ENCODE measurements around the gene PDE9A.

Gene PDE9A

GRCh38 chr21:42616446-42616845 lies 37.0 kb upstream of the PDE9A start:
- Histone ChIP-seq H3K4me1 (ENCODE audit: control insufficient read depth in 1 of 2, insufficient read depth in 2 of 2, low read length in 2 of 2) (peaks cover 3 to 13% of the 10 kb centered on the region in 2 experiments), H2BK12ac (ENCODE audit: low read length) (no peak overlapping the region), H2BK120ac (ENCODE audit: insufficient read depth, low read length, poor library complexity) (no peak overlapping the region), H2BK5ac (ENCODE audit: low read depth, low read length, poor library complexity) (no peak overlapping the region), H3K9ac (ENCODE audit: low read length) (no peak overlapping the region), H2AFZ (ENCODE audit: insufficient read depth, low read length, poor library complexity) (no peak overlapping the region), H3K4me3 (ENCODE audit: low read depth, low read length) (no peak overlapping the region), H3K36me3 (ENCODE audit: control insufficient read depth in 1 of 2, insufficient read depth in 2 of 2, low read length in 2 of 2) (no peaks in the 10 kb centered on the region), H3K23ac (ENCODE audit: low read length) (no peak overlapping the region), H4K12ac (ENCODE audit: low read depth, low read length) (no peak overlapping the region), H3K79me1 (ENCODE audit: low read length) (peaks cover 3% of the 10 kb centered on the region), H3K9me3 (ENCODE audit: insufficient read depth, low read depth, low read length) (peaks cover 7% of the 10 kb centered on the region), H3K27ac (ENCODE audit: low read depth, low read length) (no peak overlapping the region), H4K8ac (ENCODE audit: low read depth, low read length) (no peak overlapping the region), H3K79me2 (ENCODE audit: control insufficient read depth, insufficient read depth, low read length, poor library complexity) (no peaks in the 10 kb centered on the region), H4K91ac (ENCODE audit: low read depth, low read length) (no peak overlapping the region), H3K18ac (ENCODE audit: low read length) (no peak overlapping the region), H2AK5ac (ENCODE audit: low read length) (no peak overlapping the region), H3K27me3 (ENCODE audit: insufficient read depth, low read length) (no peaks in the 10 kb centered on the region), H3K14ac (ENCODE audit: low read length) (no peak overlapping the region), H3K4ac (ENCODE audit: low read depth, low read length) (no peak overlapping the region), H3K4me2 (ENCODE audit: low read length) (peak overlapping the region; percentile 5)
- no peak for DNase-seq
- WGBS (ENCODE audit: extremely low coverage, insufficient coverage, insufficient read length), result no CpG with 5 or more reads among the region's 18 CpGs

- Histone ChIP-seq H3K79me2 (ENCODE audit: control insufficient read depth, insufficient read depth, low read length, poor library complexity) (no peaks in the 10 kb centered on the region), H2BK120ac (ENCODE audit: insufficient read depth, low read length, poor library complexity) (no peak overlapping the region), H3K9ac (ENCODE audit: low read length) (no peak overlapping the region), H2BK5ac (ENCODE audit: low read depth, low read length, poor library complexity) (no peak overlapping the region), H2AK5ac (ENCODE audit: low read length) (no peak overlapping the region), H2BK12ac (ENCODE audit: low read length) (no peak overlapping the region), H3K4me3 (ENCODE audit: low read depth, low read length) (no peak overlapping the region), H3K23ac (ENCODE audit: low read length) (no peak overlapping the region), H4K12ac (ENCODE audit: low read depth, low read length) (no peak overlapping the region), H3K9me3 (ENCODE audit: insufficient read depth, low read depth, low read length) (peaks cover 7% of the 10 kb centered on the region), H3K27ac (ENCODE audit: low read depth, low read length) (no peak overlapping the region), H3K18ac (ENCODE audit: low read length) (no peak overlapping the region), H3K14ac (ENCODE audit: low read length) (no peak overlapping the region), H3K4me1 (ENCODE audit: control insufficient read depth in 1 of 2, insufficient read depth in 2 of 2, low read length in 2 of 2) (peaks cover 3 to 13% of the 10 kb centered on the region in 2 experiments), H4K91ac (ENCODE audit: low read depth, low read length) (no peak overlapping the region), H3K27me3 (ENCODE audit: insufficient read depth, low read length) (no peaks in the 10 kb centered on the region), H3K4ac (ENCODE audit: low read depth, low read length) (no peak overlapping the region), H4K8ac (ENCODE audit: low read depth, low read length) (no peak overlapping the region), H3K79me1 (ENCODE audit: low read length) (peaks cover 3% of the 10 kb centered on the region), H3K36me3 (ENCODE audit: control insufficient read depth in 1 of 2, insufficient read depth in 2 of 2, low read length in 2 of 2) (no peaks in the 10 kb centered on the region), H2AFZ (ENCODE audit: insufficient read depth, low read length, poor library complexity) (no peak overlapping the region), H3K4me2 (ENCODE audit: low read length) (no peak overlapping the region)
- WGBS (ENCODE audit: extremely low coverage, insufficient coverage, insufficient read length), result no CpG with 5 or more reads among the region's 21 CpGs
- no peak for DNase-seq
Measured at GRCh38 chr21:42616941-42617340, 36.5 kb upstream of the PDE9A start.

GRCh38 chr21:42617486-42617885 lies 35.9 kb upstream of the PDE9A start:
- peaks cover 7% of the 10 kb centered on the region for H3K9me3 ChIP-seq (ENCODE audit: insufficient read depth, low read depth, low read length)
- no peaks in the 10 kb centered on the region for H3K27me3 ChIP-seq (ENCODE audit: insufficient read depth, low read length)
- H2AFZ ChIP-seq (ENCODE audit: insufficient read depth, low read length, poor library complexity), result no peak overlapping the region
- H3K4me3 ChIP-seq (ENCODE audit: low read depth, low read length), result no peak overlapping the region
- H3K9ac ChIP-seq (ENCODE audit: low read length), result no peak overlapping the region
- no peak overlapping the region for H4K91ac ChIP-seq (ENCODE audit: low read depth, low read length)
- no peak overlapping the region for H3K23ac ChIP-seq (ENCODE audit: low read length)
- H2BK12ac ChIP-seq (ENCODE audit: low read length), result no peak overlapping the region
- no peak overlapping the region for H3K4me2 ChIP-seq (ENCODE audit: low read length)
- peaks cover 3% of the 10 kb centered on the region for H3K79me1 ChIP-seq (ENCODE audit: low read length)
- no peak overlapping the region for H2BK5ac ChIP-seq (ENCODE audit: low read depth, low read length, poor library complexity)
- no peak overlapping the region for H4K8ac ChIP-seq (ENCODE audit: low read depth, low read length)
- WGBS (ENCODE audit: extremely low coverage, insufficient coverage, insufficient read length), result no CpG with 5 or more reads among the region's 23 CpGs
- H2BK120ac ChIP-seq (ENCODE audit: insufficient read depth, low read length, poor library complexity), result no peak overlapping the region
- no peaks in the 10 kb centered on the region for H3K79me2 ChIP-seq (ENCODE audit: control insufficient read depth, insufficient read depth, low read length, poor library complexity)
- no peak overlapping the region for H3K27ac ChIP-seq (ENCODE audit: low read depth, low read length)
- no peaks in the 10 kb centered on the region for H3K36me3 ChIP-seq (ENCODE audit: control insufficient read depth in 1 of 2, insufficient read depth in 2 of 2, low read length in 2 of 2)
- no peak for DNase-seq
- no peak overlapping the region for H3K4ac ChIP-seq (ENCODE audit: low read depth, low read length)
- H3K4me1 ChIP-seq (ENCODE audit: control insufficient read depth in 1 of 2, insufficient read depth in 2 of 2, low read length in 2 of 2), result peaks cover 3 to 13% of the 10 kb centered on the region in 2 experiments
- H3K14ac ChIP-seq (ENCODE audit: low read length), result no peak overlapping the region
- no peak overlapping the region for H4K12ac ChIP-seq (ENCODE audit: low read depth, low read length)
- H3K18ac ChIP-seq (ENCODE audit: low read length), result no peak overlapping the region
- no peak overlapping the region for H2AK5ac ChIP-seq (ENCODE audit: low read length)

GRCh38 chr21:42618707-42619102 lies 34.7 kb upstream of the PDE9A start:
- DNase-seq, result no peak
- WGBS (ENCODE audit: extremely low coverage, insufficient coverage, insufficient read length), result no CpG with 5 or more reads among the region's 3 CpGs
- Histone ChIP-seq H3K4me3 (ENCODE audit: low read depth, low read length) (no peak overlapping the region), H3K36me3 (ENCODE audit: control insufficient read depth in 1 of 2, insufficient read depth in 2 of 2, low read length in 2 of 2) (no peaks in the 10 kb centered on the region), H2BK5ac (ENCODE audit: low read depth, low read length, poor library complexity) (no peak overlapping the region), H4K91ac (ENCODE audit: low read depth, low read length) (no peak overlapping the region), H4K8ac (ENCODE audit: low read depth, low read length) (no peak overlapping the region), H3K23ac (ENCODE audit: low read length) (no peak overlapping the region), H3K14ac (ENCODE audit: low read length) (no peak overlapping the region), H3K4me2 (ENCODE audit: low read length) (no peak overlapping the region), H3K27ac (ENCODE audit: low read depth, low read length) (no peak overlapping the region), H3K9me3 (ENCODE audit: insufficient read depth, low read depth, low read length) (peaks cover 7% of the 10 kb centered on the region), H2BK120ac (ENCODE audit: insufficient read depth, low read length, poor library complexity) (no peak overlapping the region), H3K27me3 (ENCODE audit: insufficient read depth, low read length) (no peaks in the 10 kb centered on the region), H2AK5ac (ENCODE audit: low read length) (no peak overlapping the region), H3K4ac (ENCODE audit: low read depth, low read length) (no peak overlapping the region), H4K12ac (ENCODE audit: low read depth, low read length) (no peak overlapping the region), H3K79me2 (ENCODE audit: control insufficient read depth, insufficient read depth, low read length, poor library complexity) (no peaks in the 10 kb centered on the region), H2BK12ac (ENCODE audit: low read length) (no peak overlapping the region), H3K18ac (ENCODE audit: low read length) (no peak overlapping the region), H3K9ac (ENCODE audit: low read length) (no peak overlapping the region), H2AFZ (ENCODE audit: insufficient read depth, low read length, poor library complexity) (no peak overlapping the region), H3K79me1 (ENCODE audit: low read length) (peaks cover 3% of the 10 kb centered on the region), H3K4me1 (ENCODE audit: control insufficient read depth in 1 of 2, insufficient read depth in 2 of 2, low read length in 2 of 2) (peaks cover 3 to 13% of the 10 kb centered on the region in 2 experiments)

Data from trophoblast cell (in vitro differentiated cells and primary cell).